Keratinocyte (primary cell): Measurements from ENCODE around the gene LHFPL3.

Experiments
- EZH2 ChIP-seq: IDR thresholded peaks from one replicate; pipeline ENCODE4 v1.6.1; 2012; ENCODE audit warnings: inconsistent platforms, mild to moderate bottlenecking, low read length, moderate library complexity
- TF ChIP-seq, protein P1 (sequence below), 3 experiments: IDR thresholded peaks in 1 of 3; conservative IDR thresholded peaks in 1 of 3; optimal IDR thresholded peaks in 1 of 3; 2 replicates in 2 of 3; 3 replicates in 1 of 3; pipeline versions ENCODE3 to v1.5.1; 2011; ENCODE audit warnings: low read length in 3 of 3, mild to moderate bottlenecking in 3 of 3, moderate library complexity in 2 of 3, control low read depth in 1 of 3, inconsistent platforms in 1 of 3; ENCODE audit not compliant: insufficient read depth in 2 of 3; ENCODE audit errors: extremely low read depth in 1 of 3

DNA sequence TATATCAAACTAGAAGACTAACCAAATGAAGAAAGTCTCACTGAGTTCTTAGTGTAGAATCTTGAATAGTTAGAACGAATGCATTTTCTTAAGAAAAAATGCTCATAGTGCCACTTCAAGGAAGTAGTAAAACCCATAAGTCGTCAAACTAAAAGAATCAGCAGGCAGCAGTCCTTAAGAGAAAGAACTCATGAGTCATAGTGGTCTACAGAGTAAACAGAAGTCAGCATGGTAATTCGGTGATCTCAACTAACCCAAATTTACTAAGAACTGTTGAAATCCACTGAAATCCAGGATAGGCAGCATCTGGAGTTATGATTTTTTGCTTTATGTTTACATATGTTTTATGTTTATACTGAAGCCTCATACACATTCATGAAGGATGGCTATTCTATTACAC, 256.2 kb downstream of the LHFPL3 start:
- no peak for TF ChIP-seq EZH2
- TF ChIP-seq, protein P1, sequence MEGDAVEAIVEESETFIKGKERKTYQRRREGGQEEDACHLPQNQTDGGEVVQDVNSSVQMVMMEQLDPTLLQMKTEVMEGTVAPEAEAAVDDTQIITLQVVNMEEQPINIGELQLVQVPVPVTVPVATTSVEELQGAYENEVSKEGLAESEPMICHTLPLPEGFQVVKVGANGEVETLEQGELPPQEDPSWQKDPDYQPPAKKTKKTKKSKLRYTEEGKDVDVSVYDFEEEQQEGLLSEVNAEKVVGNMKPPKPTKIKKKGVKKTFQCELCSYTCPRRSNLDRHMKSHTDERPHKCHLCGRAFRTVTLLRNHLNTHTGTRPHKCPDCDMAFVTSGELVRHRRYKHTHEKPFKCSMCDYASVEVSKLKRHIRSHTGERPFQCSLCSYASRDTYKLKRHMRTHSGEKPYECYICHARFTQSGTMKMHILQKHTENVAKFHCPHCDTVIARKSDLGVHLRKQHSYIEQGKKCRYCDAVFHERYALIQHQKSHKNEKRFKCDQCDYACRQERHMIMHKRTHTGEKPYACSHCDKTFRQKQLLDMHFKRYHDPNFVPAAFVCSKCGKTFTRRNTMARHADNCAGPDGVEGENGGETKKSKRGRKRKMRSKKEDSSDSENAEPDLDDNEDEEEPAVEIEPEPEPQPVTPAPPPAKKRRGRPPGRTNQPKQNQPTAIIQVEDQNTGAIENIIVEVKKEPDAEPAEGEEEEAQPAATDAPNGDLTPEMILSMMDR (optimal IDR thresholded peaks at IDR 0.05 in 1 of 3, IDR thresholded peaks at IDR 0.05 in 1 of 3, conservative IDR thresholded peaks at IDR 0.05 in 1 of 3; ENCODE audit: extremely low read depth in 1 of 3, insufficient read depth in 2 of 3, low read length in 3 of 3), result no peak
